DMS 273 (cell line): ENCODE results near the gene TKT.

Experiments used
- DNase-seq: peaks from one replicate; lab custom pipeline; 2025; ENCODE audit not compliant: unreplicated experiment; lab: John Stamatoyannopoulos, UW

TKT gene

GRCh38 chr3:53198996-53199395, 56.8 kb downstream of the TKT start:
- DNase-seq, result no peak

DNA sequence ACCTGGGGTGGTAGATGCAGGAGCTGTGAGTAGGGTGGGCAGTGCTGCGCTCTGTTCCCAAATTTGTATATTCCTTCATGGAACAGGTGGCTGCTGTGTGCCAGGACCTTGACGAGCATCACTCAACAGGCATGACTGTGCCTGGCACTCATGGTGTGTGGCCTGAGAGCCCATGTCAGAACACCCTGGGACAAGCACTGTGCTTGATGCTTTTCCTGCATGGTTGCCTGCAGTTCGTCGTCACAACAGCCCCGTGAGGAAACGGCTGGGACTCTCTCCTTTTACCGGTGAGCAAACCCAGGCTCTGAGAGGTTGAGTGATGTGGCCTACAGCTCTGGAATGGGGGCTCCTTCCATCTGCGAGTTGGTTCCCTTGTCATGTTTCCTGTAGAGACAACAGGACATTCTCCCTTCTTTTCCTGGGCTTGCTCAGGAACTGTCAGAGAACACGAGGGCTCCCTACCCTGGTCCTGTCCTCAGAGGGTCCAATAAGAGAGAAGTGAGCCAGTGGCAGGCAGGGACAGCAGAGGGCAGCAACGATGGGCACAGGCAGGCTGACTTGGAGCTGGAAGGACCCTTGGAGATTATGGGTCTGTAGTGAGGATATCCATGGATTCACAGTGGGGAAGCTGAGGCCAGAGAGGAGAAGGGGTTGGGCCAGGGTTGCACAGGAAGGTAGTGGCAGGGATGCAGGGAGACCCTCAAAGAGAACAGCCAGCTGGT, 57.4 kb downstream of the TKT start:
- no peak for DNase-seq

DNA sequence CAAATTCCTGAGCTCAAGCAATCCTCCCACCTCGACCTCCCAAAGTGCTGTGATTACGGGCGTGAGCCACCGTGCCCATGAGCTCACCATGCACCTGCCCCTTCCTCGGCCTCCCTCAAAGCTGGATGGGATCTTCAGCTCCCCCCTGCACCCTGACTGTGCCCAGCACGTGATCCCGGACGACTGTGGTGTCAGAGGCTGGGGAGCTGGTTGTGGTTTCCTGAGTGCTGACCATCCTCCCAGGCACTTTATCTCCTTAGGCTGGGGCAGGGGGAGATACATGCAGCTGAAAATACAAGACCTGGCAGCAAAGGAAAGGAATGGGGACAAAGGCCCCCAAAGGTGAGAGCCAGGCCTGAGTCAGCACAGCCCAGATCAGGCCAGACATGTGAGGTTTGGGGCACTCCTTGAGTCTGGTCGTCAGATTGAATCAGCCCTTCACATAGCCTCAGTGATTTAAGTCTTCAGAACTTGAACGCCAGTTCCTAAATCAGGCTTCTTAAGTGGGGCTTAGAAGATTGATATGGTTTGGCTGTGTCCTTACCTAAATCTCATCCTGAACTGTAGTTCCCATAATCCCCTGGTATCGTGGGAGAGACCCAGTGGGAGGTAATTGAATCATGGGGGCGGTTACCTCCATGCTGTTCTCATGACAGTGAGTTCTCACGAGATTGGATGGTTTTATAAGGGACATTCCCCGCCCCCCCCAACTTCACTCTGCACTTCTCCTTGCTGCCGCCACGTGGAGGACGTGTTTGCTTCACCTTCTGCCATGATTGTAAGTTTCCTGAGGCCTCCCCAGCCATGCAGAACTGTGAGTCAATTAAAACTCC, 59.0 kb downstream of the TKT start:
- peak; percentile 11 for DNase-seq

GRCh38 chr3:53195602-53196574, 59.9 kb downstream of the TKT start:
- DNase-seq, result peak; percentile 84

DNA sequence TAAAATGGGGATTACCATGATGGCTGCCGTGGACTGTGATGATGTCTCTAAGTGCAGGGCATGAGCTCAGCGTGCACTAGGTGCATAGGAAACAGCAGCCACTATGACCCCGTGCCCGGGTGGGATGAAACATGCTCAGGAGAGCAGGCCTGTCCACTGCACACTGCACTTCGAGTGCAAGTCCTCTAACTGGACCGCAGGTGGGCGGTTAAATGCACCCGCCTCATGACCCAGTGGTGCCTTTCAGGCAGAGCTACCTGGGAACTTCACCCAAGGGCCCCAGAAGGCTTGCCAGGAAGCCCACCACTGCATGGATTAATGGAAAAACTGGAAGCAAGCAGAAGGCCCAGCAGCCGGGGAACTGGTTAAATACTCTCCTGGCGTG, 60.8 kb downstream of the TKT start:
- no peak for DNase-seq

GRCh38 chr3:53194210-53195065, 61.4 kb downstream of the TKT start:
- peak; percentile 72 for DNase-seq

DNA sequence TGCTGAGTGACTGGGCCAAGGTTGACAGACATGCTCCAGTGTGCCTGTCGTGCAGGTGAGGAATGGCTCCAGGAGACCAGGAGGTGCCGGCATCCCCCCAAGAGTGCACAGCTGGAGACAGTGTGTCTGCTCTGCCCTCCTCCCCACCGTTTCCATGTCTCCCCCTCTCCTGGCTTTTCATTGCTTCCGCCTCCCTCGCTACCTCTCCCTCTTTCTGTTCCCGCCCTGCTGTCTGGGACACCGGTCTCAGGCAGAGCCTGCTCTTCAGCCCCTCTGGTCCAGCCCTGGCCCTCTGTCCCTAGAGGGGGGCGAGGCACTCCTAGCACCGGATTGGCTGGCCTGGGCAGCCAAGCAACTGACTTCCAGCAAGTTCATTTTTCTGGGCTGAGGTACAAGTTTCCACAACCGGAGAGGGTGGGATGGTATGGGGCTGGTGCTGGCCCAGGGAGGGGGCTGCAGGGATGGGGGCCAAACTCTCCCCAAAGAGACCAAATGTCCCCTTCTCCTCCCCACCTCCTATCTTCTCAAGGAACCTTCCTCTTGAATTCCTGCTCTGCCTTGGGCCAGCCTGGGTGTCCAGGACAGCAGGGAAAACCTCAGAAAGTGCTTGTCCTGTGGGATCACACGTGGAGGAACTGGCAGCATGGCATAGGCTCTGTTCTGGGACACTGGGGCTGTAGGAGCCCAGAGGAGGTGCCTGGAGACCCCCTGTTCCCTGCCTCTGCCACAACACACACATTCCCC, 62.2 kb downstream of the TKT start:
- DNase-seq, result peak; percentile 19

- peak; percentile 12 for DNase-seq
These were observed 63.2 kb downstream of the TKT start for GRCh38 chr3:53192608-53193007.

DNA sequence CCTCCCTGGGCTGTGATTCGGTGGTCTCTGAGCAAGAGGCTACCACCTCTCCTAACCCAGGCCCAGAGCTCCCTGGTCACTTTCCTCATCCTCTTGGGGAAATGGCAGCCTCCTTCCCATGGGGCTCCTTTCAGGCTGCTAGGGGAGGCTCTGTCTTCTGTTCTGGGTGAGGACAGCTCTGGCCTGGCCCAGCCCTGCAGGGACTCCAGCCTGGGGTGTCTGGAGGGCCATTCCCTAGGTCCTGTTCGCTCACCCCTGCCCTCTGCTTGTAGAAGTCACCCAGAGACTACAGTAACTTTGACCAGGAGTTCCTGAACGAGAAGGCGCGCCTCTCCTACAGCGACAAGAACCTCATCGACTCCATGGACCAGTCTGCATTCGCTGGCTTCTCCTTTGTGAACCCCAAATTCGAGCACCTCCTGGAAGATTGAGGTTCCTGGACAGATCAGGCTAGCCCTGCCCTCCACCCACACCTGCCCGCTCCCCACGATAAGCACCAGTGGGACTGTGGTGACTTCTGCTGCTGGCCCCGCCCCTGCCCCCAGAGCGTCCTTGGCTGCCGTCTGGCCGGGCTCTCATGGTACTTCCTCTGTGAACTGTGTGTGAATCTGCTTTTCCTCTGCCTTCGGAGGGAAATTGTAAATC, 63.9 kb downstream of the TKT start:
- DNase-seq, result no peak

- DNase-seq, result no peak
These were observed 65.2 kb downstream of the TKT start for GRCh38 chr3:53190659-53191058.

- no peak for DNase-seq
These were observed 66.5 kb downstream of the TKT start for GRCh38 chr3:53189276-53189675.

DNA sequence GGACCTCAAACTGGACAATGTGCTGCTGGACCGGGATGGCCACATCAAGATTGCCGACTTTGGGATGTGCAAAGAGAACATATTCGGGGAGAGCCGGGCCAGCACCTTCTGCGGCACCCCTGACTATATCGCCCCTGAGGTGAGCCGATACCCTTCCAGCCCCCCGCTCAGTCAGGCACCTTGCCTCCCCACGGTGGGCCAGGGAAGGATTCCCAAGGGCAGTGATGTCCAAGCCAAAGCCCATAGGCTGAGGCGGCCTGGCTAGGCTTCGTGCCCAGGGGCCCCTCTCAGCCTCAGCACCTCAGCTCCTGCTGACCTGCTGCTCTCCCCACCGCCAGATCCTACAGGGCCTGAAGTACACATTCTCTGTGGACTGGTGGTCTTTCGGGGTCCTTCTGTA, 67.1 kb downstream of the TKT start:
- no peak for DNase-seq

- DNase-seq, result no peak
These were observed 67.6 kb downstream of the TKT start for GRCh38 chr3:53188136-53188685.

DNA sequence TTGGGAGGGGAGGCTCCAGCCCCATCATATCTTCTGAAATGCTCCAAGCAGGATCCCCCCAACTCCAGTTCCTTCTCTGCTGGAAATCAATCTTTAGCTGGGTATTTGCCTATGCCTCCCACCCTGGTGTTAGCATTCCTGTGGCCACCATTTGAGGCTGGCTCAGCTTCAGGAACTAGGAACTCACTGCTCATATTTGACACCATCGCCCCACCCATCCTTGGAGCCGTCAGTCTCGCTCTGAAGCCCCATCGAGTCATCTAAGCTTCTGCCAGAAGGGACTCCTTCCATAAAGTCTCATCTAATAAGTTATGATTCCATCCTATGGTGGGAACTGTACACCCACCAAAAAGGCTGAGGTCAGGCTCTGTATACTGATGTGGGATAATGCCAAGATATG, 68.4 kb downstream of the TKT start:
- DNase-seq, result no peak

DNA sequence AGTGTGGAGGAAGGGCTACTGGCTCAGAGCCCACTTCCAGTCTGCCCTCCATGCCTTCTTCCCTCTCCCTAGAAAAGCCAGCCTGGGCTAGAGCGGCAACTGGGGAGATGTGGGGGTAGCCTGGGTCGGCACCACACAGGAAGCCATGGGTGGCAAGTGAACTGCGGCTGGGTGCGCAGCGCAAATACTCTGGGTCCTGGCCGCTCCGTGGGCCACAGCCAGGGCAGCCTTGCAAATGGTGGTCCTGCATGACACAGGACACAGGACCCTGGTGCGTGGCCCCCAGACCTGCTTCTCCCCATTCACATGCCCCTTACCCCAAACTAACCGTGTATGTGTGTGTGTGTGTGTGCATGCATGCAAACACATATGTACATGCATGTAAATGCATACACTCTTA, 69.1 kb downstream of the TKT start:
- DNase-seq, result no peak

GRCh38 chr3:53185761-53186465, 69.9 kb downstream of the TKT start:
- DNase-seq, result no peak

DNA sequence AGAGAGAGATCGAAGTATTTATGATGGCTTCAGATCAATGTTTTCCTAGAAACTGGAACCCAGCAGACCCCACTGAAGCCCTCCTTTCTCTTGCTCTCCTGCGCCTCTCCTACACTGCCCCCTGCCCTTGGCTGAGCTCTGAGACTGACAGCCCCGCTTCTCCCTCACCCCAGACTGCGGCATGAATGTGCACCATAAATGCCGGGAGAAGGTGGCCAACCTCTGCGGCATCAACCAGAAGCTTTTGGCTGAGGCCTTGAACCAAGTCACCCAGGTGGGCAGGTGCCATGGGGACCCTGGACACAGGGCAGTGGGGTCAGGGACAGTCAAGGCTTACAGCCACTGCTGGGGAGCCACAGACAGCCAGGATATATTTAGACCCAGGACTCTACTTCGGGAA, 71.1 kb downstream of the TKT start:
- DNase-seq, result no peak

DNA sequence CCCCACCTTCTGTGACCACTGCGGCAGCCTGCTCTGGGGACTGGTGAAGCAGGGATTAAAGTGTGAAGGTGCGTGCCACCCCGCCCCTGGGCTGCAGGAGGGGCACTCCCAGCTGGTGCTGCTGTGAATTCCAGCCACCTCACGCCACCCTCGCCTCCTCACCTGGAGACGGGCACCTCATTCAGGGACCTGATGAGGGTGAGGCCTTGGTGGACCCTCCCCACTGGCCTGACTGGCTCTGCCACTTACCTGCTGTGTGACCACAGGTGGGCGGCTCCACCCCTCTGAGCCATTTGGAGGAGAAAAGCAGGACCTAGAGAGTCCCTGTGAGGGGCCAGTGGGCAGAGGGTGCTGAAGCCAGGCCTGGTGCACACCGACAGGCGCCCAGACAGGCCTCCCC, 72.3 kb downstream of the TKT start:
- no peak for DNase-seq
